ENCODE data around the gene TBC1D22A. TPM values are rescaled to one million over a fixed set of nuclear protein-coding genes. Genes with fewer than 3 reads are reported as not detected.
"Not testable (repeated sequence)": the region's sequence is repeated elsewhere in the genome, so short reads cannot be mapped to it uniquely, and the experiment has no call there.

Gene TBC1D22A
- total RNA-seq, 1 donor from 2014 or later: 10.6 TPM

GRCh38 chr22:46976143-46976542 is 213.7 kb downstream of the TBC1D22A start:
- H3K4me1 Mint-ChIP-seq: peaks cover 9% of the 10 kb centered on the region
- TF ChIP-seq EZH2phosphoT487 (IDR thresholded peaks at IDR 0.05): no peak
- TF ChIP-seq EZH2 (IDR thresholded peaks at IDR 0.05): no peak
- TF ChIP-seq CTCF (IDR thresholded peaks at IDR 0.05): no peak
- H3K79me2 ChIP-seq (ENCODE audit: low read depth): no peaks in the 10 kb centered on the region

GRCh38 chr22:46976598-46976997 is 214.1 kb downstream of the TBC1D22A start:
- Mint-ChIP-seq H3K4me3 (no peak overlapping the region), H3K9me3 (peaks cover 2% of the 10 kb centered on the region), H3K36me3 (peaks cover 17% of the 10 kb centered on the region), H3K27me3 (ENCODE audit: insufficient read depth, low read depth) (peaks cover 2% of the 10 kb centered on the region), H3K27ac (no peak overlapping the region), H3K4me1 (peaks cover 7% of the 10 kb centered on the region)
- no peak for DNase-seq (ENCODE audit: low spot score)
- no peak overlapping the region for H2AFZ ChIP-seq (replicated peaks)
- H3K36me3 ChIP-seq: no peaks in the 10 kb centered on the region
- H3K4me3 ChIP-seq: no peak overlapping the region
- no peaks in the 10 kb centered on the region for H3F3A ChIP-seq (ENCODE audit: low read depth)
- no peaks in the 10 kb centered on the region for H3K27me3 ChIP-seq
- no peak overlapping the region for H3K27ac ChIP-seq
- no peak for TF ChIP-seq EZH2phosphoT487 (IDR thresholded peaks at IDR 0.05)
- no peak for TF ChIP-seq CTCF (IDR thresholded peaks at IDR 0.05)
- TF ChIP-seq EZH2 (IDR thresholded peaks at IDR 0.05): no peak
- no peak overlapping the region for H3K9ac ChIP-seq
- H3K79me2 ChIP-seq (ENCODE audit: low read depth): no peaks in the 10 kb centered on the region
- H3K4me1 ChIP-seq: peaks cover 1% of the 10 kb centered on the region
- H3K9me3 ChIP-seq (ENCODE audit: low read depth): no peaks in the 10 kb centered on the region
- no peak overlapping the region for H3K4me2 ChIP-seq
- H4K20me1 ChIP-seq (ENCODE audit: low read depth): peaks cover 3% of the 10 kb centered on the region

More at GRCh38 chr22:46976143-46976542, 213.7 kb downstream of the TBC1D22A start:
- Histone ChIP-seq H3K4me3 (no peak overlapping the region), H2AFZ (replicated peaks) (no peak overlapping the region), H4K20me1 (ENCODE audit: low read depth) (peaks cover 7% of the 10 kb centered on the region), H3F3A (ENCODE audit: low read depth) (no peaks in the 10 kb centered on the region), H3K36me3 (no peaks in the 10 kb centered on the region), H3K4me2 (no peak overlapping the region), H3K9me3 (ENCODE audit: low read depth) (no peaks in the 10 kb centered on the region), H3K27me3 (no peaks in the 10 kb centered on the region), H3K27ac (no peak overlapping the region), H3K4me1 (peaks cover 6% of the 10 kb centered on the region), H3K9ac (no peak overlapping the region)
- H3K4me3 Mint-ChIP-seq: no peak overlapping the region
- H3K36me3 Mint-ChIP-seq: peaks cover 17% of the 10 kb centered on the region
- peaks cover 4% of the 10 kb centered on the region for H3K27me3 Mint-ChIP-seq (ENCODE audit: insufficient read depth, low read depth)
- peaks cover 2% of the 10 kb centered on the region for H3K9me3 Mint-ChIP-seq
- H3K27ac Mint-ChIP-seq: no peak overlapping the region
- no peak for DNase-seq (ENCODE audit: low spot score)

- Mint-ChIP-seq H3K9me3 (peaks cover 2% of the 10 kb centered on the region), H3K27me3 (ENCODE audit: insufficient read depth, low read depth) (peaks cover 6% of the 10 kb centered on the region), H3K4me1 (peaks cover 1% of the 10 kb centered on the region), H3K36me3 (peaks cover 17% of the 10 kb centered on the region), H3K27ac (no peak overlapping the region), H3K4me3 (no peak overlapping the region)
- H3K27ac ChIP-seq: no peak overlapping the region
- TF ChIP-seq EZH2 (IDR thresholded peaks at IDR 0.05) (no peak), EZH2phosphoT487 (IDR thresholded peaks at IDR 0.05) (no peak), CTCF (IDR thresholded peaks at IDR 0.05) (no peak)
- H3K4me2 ChIP-seq: no peak overlapping the region
- H3K27me3 ChIP-seq: no peaks in the 10 kb centered on the region
- no peaks in the 10 kb centered on the region for H3K4me1 ChIP-seq
- DNase-seq (ENCODE audit: low spot score): no peak
- H2AFZ ChIP-seq (replicated peaks): no peak overlapping the region
- H4K20me1 ChIP-seq (ENCODE audit: low read depth): no peaks in the 10 kb centered on the region
- H3K9me3 ChIP-seq (ENCODE audit: low read depth): no peaks in the 10 kb centered on the region
- no peaks in the 10 kb centered on the region for H3F3A ChIP-seq (ENCODE audit: low read depth)
- no peaks in the 10 kb centered on the region for H3K36me3 ChIP-seq
- H3K9ac ChIP-seq: no peak overlapping the region
- no peak overlapping the region for H3K4me3 ChIP-seq
- H3K79me2 ChIP-seq (ENCODE audit: low read depth): no peaks in the 10 kb centered on the region
Measured at GRCh38 chr22:46977656-46978343, 215.3 kb downstream of the TBC1D22A start.

- H3K4me1 ChIP-seq, H3K4me1 Mint-ChIP-seq: not testable (repeated sequence)
Measured at GRCh38 chr22:46978668-46979067, 216.2 kb downstream of the TBC1D22A start.

More at GRCh38 chr22:46978668-46979067, 216.2 kb downstream of the TBC1D22A start:
- not testable (repeated sequence) for DNase-seq (ENCODE audit: low spot score); H3F3A ChIP-seq (ENCODE audit: low read depth); H3K4me3 Mint-ChIP-seq; H3K27ac Mint-ChIP-seq; H3K27ac ChIP-seq; H3K9me3 Mint-ChIP-seq; H4K20me1 ChIP-seq (ENCODE audit: low read depth); H3K9me3 ChIP-seq (ENCODE audit: low read depth); H3K9ac ChIP-seq; H3K27me3 Mint-ChIP-seq (ENCODE audit: insufficient read depth, low read depth); H3K79me2 ChIP-seq (ENCODE audit: low read depth); H3K4me3 ChIP-seq; H3K4me2 ChIP-seq; H3K36me3 ChIP-seq; H3K27me3 ChIP-seq; H2AFZ ChIP-seq (replicated peaks)
- H3K36me3 Mint-ChIP-seq: peaks cover 17% of the 10 kb centered on the region

Measured in neural progenitor cell (in vitro differentiated cells).